Measurements from ENCODE around the gene RIN3. TPM values are rescaled to one million over a fixed set of nuclear protein-coding genes. Genes with fewer than 3 reads are reported as not detected.
A peak's percentile ranks its signal among the peaks of the same experiment; 100 is the strongest.

Gene RIN3
- total and polyA plus RNA-seq, 10 of the 15 experiments (the other 5 are each of a cell fraction or from before 2014, with no cell fraction given), result 0.91 to 23.3 (median 6.3) TPM

GRCh38 chr14:92538412-92538985 lies 24.9 kb downstream of the RIN3 start:
- in situ Hi-C loops (cut with MboI), result no loop called here
- ATAC-seq (peak; percentile 77), DNase-seq (ENCODE audit: low read depth, low spot score) (peak; percentile 42), FAIRE-seq (peak; percentile 78)
- intact Hi-C loops (cut with micrococcal nuclease; ENCODE audit: unreplicated experiment), result no loop called here
- H3K9me3 ChIP-seq (replicated peaks; ENCODE audit: control insufficient read depth, insufficient read depth, low read length), result no peaks in the 10 kb centered on the region; the same call in 2 of the 3 replicates
- WGBS (ENCODE audit: insufficient coverage, insufficient replicate concordance, low lambda C conversion rate, missing lambda C conversion rate), result 37% methylated on average over 6 of the region's 6 CpGs
- no peaks in the 10 kb centered on the region for H3K36me3 ChIP-seq (ENCODE audit: control insufficient read depth in 2 of 2, insufficient read depth in 2 of 2, low read length in 1 of 2)
- H3K27ac ChIP-seq (ENCODE audit: control insufficient read depth, insufficient read depth), result no peak overlapping the region; the same call in 1 of the 2 replicates
- BruUV-seq (replicated peaks), result no TSS peak
- no peaks in the 10 kb centered on the region for H3K27me3 ChIP-seq (replicated peaks in 1 of 2; ENCODE audit: control insufficient read depth in 2 of 2, insufficient read depth in 2 of 2, low read length in 1 of 2)
- peaks cover 28% of the 10 kb centered on the region for H3K4me1 ChIP-seq (ENCODE audit: control insufficient read depth, insufficient read depth, low read length)
- ChIA-PET POLR2A (interaction anchor here (0.5 to 1.2 kb wide), 3 partner anchors 10 to 72 kb away, joined by 3 to 5 read pairs (median 5); no protein-coding TSS in a partner anchor), RAD21 (ENCODE audit: unreplicated experiment) (interaction anchor here (0.9 to 1.7 kb wide), 8 partner anchors 22 to 280 kb away, joined by 3 to 13 read pairs (median 3); no protein-coding TSS in a partner anchor), CTCF (interaction anchor here (0.6 to 1.5 kb wide), 8 partner anchors 12 to 959 kb away, joined by 3 to 5 read pairs (median 3); no protein-coding TSS in a partner anchor), SMC1A (ENCODE audit: uncharacterized antibody, unreplicated experiment) (interaction anchor here (1.1 to 2.1 kb wide), 10 partner anchors 9 to 51 kb away, joined by 3 to 10 read pairs (median 3); no protein-coding TSS in a partner anchor)
- peak overlapping the region; percentile 48; the same call in 1 of the 2 replicates for H3K4me2 ChIP-seq (ENCODE audit: control insufficient read depth, insufficient read depth)
- no peak overlapping the region for H3K9ac ChIP-seq (ENCODE audit: control insufficient read depth, insufficient read depth, low read length)
- H3K79me2 ChIP-seq (ENCODE audit: control insufficient read depth, insufficient read depth, low read length), result peaks cover 3% of the 10 kb centered on the region; the same call in 1 of the 2 replicates
- H4K20me1 ChIP-seq (ENCODE audit: control insufficient read depth, insufficient read depth), result no peaks in the 10 kb centered on the region
- peak overlapping the region; percentile 7; the same call in 1 of the 2 replicates for H2AFZ ChIP-seq (ENCODE audit: control insufficient read depth, low read depth, low read length)
- H3K4me3 ChIP-seq, result no peak overlapping the region
- TF ChIP-seq MEF2A (IDR thresholded peaks at IDR 0.05; ENCODE audit: insufficient read depth, low read depth, low read length), result 0 out of 2 replicates have a peak, but pooled peaks have one; percentile 23
- no peak for TF ChIP-seq ZNF274 (IDR thresholded peaks at IDR 0.05; ENCODE audit: insufficient read depth, insufficient read length)
- 0 out of 2 replicates have a peak, but pooled peaks have one; percentile 27 for TF ChIP-seq MAX (IDR thresholded peaks at IDR 0.05; ENCODE audit: low read depth, low read length)
- peak; percentile 15; the same call in 1 of the 2 replicates for TF ChIP-seq USF2 (IDR thresholded peaks at IDR 0.05; ENCODE audit: borderline replicate concordance, low read depth, low read length)
- 0 out of 2 replicates have a peak, but pooled peaks have one; percentile 15 for TF ChIP-seq RUNX3 (IDR thresholded peaks at IDR 0.05; ENCODE audit: low read length)
- TF ChIP-seq IRF5 (IDR thresholded peaks at IDR 0.05; ENCODE audit: borderline replicate concordance), result no peak
- no peak for TF ChIP-seq PAX5 (IDR thresholded peaks at IDR 0.05; ENCODE audit: borderline replicate concordance, low read depth, low read length)
- TF ChIP-seq USF1 (IDR thresholded peaks at IDR 0.05; ENCODE audit: borderline replicate concordance, extremely low read length, insufficient read depth, low read depth, low read length), result peak; percentile 38
- peak; percentile 75 for TF ChIP-seq RAD51 (IDR thresholded peaks at IDR 0.05)
- no peak for TF ChIP-seq IKZF2 (IDR thresholded peaks at IDR 0.05)
- TF ChIP-seq SMAD5 (IDR thresholded peaks at IDR 0.05; ENCODE audit: low read depth), result no peak
- TF ChIP-seq ZNF687 (IDR thresholded peaks at IDR 0.05), result peak; percentile 44; the same call in 1 of the 2 replicates
- peak; percentile 59; the same call in 1 of the 2 replicates for TF ChIP-seq MXI1 (IDR thresholded peaks at IDR 0.05; ENCODE audit: low read depth, low read length)
- no peak for TF ChIP-seq CHD2 (IDR thresholded peaks at IDR 0.05; ENCODE audit: borderline replicate concordance, low read depth, low read length)
- TF ChIP-seq RFX5 (IDR thresholded peaks at IDR 0.05; ENCODE audit: low read depth, low read length), result no peak
